Hematopoietic multipotent progenitor cell treated with erythropoietin and hydrocortisone succinate and interleukin-3 and kit ligand, for 8 days (in vitro differentiated cells): ENCODE measurements around the gene MRPS23.
A peak's percentile ranks its signal among the peaks of the same experiment; 100 is the strongest.

ENCODE experiments used
- DNase-seq: peaks from one replicate; pipeline ENCODE4 v3.0.0-alpha.2; 2015

The MRPS23 gene

DNA sequence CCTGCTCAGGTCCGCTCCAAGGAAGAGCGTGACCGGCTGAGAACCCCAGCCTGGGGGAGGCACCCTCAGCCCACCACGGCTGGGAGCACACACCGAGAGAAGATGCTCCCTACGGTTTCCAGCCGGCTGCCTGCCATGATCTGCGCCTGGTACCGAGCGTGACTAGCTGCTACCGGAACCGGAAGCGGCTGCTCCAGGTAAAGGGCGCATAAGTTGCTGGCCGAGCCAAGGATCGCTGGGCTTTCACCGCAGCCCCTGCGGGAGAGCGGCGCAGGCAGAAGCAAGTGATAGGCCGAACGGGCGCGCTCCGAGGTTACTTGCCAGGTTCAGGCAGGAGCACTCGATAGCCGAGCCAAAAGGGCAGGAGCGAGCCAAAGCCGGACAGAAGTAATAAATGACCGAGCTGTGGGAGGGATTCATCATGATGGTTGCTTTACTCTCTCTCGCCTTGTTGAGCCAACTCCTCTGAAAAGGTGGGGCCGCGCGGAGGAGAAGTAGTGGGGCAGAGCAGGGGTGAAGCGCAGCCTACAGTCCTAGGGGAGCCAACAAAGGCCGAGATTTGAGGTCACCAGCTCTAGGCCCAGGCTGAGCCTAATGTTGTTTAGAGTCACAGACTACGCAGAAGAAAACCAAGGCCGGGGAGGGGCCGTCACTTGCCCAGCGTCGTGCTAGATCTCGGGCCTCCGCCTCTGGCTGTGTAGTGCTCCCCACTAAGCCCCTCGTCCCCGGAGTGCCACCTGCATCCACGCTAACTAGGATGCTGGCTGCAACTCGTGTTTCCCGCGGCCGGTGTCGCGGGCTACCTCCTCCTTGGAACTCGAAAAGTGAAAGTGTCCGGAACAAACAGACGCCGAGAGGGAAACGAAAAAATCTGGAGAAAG is at the start of gene MRPS23:
Gene MRPS23, minus strand, starts transcription at position 171 of the 881 bp plus-strand sequence. Its CDS starts 34 bp downstream, at position 137.
- peak; percentile 98 for DNase-seq

DNA sequence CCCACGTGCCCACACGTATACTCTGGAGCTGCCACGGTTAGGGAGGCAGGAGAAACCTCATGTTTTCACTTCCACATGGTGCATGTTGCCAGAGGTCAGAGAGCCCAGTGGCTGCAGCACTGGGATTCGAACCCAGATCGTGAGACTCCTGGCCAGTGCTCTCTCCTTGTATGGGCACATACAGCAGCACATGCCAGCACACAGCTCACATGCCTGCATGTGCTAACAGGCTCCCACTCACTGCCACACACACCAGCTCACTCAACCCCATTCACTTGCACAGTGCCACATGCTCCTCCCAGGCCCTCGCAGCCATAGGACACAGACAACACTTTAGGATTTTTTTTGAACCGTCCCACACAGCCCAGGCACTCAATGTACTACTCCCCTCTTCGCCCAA is 49.5 kb upstream of the MRPS23 start:
- no peak for DNase-seq

DNA sequence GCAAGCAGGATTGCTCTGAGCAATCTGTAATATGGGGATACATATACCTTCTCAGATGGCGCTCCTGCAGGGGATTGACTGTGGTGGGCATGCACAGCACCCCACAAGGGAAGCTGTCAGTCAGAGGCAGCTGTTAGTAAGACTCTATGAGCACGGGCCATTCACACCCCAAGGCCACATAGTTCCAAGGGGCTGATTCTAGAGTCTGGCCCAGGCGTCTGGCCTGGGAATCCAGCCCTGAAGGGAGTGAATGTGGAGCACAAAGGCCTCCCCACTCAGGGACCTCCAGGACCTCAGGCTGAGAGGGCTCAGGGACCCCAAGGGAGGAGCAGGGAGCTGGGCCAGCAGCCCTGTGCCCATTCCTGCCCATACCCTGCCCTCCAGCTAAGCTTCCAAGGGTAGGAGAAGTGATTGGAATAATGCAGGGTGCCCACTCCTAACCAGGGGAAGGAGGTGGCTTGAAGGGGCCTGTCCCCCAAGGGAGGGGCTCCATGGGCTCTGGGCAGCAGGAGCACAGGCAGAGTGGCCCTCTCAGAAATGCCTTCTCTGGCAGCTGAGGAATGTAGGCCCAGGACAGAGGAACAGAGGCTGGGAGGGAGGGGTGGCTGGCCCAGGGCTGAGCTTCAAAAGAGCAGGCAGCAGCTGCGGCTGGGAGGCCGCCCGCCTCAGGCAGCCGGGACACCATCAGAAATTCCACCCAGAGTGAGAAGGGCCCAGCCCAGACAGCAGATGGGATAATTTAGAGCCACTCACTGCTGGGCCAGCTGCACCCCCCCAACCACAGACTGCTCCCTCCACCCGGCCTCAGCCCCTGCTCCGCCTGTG is 48.9 kb upstream of the MRPS23 start:
- DNase-seq = no peak

DNA sequence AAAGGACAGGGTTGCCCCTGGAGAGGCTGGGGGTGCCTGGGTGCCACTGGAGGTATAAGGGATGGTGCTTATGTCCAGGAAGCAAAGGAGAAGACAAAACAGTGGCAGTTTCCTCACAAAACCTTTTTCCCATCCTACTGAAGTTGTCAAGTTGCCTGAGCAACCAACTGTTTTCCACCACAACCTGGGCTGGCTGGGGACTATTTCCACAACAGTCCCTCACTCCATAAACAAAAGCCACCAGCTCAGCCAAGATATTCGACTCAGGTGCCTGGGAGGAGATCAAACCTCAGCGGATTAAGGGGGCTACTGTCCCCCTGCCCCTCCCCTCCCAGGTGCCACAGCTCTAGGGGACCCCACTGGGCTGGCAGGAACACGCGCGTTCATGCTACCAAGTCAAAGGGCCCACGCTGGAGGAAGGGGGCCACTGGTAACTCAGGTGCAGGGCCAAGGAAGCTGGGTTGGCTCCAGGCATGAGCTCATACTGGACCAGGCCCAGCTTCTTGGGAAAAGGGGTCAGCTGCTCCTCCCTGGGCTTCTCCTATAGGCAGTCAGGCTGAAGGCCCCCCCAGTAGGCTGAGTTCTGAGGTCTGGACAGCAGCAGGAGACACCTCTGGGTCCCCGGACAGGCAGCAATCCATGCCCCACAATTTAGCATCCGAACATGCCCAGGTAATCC is 45.7 kb upstream of the MRPS23 start:
- no peak for DNase-seq

DNA sequence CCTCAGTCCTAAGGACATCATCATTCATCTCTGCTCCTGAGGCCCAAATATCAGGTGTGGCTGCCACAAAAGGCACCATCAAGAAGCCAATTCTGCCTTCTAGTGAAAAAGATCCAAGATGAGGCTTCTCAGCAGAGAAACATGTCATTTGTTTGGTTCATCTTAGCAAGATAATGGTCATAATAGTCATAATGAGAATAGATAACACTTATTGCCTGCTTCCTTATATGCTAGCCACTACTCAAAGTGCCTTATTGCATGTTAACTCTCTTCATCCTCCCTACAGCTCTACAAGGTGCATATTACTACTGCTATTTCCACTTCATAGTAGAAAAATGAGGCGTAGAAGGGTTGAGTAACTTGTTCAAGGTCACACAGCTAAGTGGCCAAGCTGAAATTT is 45.0 kb upstream of the MRPS23 start:
- DNase-seq = no peak

DNA sequence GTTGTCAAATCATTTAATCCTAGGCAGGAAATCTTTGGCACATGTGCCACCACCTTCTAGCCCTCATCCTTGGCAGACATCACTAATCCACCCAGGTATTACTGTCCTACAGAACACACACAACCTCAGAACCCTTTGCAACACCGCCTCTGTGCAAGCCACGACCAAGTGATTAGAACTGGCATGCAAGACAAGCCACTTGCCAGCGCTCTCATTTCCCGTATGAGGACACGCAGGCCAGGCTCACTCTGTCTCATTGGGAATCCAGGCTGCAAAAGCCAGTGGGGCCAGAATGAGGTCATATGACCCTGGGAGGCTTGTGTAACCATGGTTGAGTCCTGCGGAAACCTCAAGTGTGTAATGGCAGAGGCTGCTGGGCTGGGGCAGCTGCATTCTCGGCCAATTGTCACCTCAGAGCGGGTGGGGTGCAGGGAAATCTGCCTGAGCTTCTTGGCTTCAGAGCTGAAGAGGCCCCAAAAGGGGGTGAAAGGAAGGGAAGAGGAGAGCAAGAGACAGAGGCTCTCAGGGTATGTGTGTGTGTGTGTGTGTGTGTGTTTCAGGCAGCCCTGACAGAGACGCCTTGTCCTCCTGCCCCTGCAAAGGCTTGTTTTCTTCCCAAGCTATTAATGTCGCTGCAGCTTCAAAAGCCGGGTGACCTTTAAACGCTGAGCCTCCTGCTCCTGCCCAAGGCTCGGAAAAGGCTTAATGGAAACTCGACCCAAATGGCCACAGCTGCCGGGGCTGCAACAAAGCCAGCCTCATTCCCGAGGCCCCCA is 43.2 kb upstream of the MRPS23 start:
- DNase-seq = peak; percentile 47

DNA sequence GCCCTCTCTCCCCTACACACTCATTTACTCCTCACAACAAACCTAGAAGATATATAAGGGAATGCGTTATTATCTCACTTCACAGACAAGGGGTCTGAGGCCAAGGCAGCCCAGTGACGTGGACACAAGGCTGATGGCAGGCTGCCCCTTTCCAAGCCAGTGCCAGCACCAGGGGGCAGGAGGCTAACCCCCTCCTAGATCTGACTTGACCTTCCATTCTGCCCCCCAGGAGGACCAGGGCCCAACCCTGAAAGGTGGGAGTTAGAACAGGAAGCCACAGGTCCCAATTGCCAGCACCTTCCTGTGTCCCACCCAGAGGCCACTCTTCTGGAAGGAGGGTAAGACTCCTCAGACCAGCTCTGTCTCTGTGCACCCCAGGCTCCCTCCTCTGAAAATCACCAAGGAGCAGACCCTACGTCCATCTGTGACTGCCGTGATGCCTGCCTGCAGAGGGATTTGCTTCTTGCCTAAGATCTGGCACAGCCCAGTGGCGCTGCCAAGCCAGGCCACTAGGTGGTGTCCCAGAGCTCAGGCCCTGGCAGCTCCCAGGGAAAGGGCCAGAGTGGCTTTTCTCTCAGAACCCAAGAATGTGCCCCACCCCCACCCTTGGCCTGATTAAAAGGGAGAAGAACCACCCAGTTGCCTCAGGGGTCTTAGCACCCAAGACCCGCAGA is 42.4 kb upstream of the MRPS23 start:
- peak; percentile 76 for DNase-seq

DNA sequence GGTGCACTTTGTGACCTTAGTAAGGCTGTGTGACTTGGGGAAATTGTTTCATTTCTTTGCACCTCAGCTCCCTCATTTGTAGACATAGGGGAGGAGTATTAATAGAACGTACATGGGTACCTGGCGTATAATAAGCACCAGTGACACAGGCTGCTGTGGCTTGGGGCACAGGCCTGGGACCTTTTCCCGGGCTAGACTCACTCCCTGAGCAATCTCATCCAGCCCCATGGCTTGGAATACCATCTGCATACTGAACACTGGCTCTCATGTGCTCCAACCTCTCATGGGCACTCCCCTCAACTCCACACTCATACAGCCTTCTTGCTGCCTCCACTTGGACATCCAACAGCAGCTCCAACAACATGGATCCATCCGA is 41.0 kb upstream of the MRPS23 start:
- no peak for DNase-seq

DNA sequence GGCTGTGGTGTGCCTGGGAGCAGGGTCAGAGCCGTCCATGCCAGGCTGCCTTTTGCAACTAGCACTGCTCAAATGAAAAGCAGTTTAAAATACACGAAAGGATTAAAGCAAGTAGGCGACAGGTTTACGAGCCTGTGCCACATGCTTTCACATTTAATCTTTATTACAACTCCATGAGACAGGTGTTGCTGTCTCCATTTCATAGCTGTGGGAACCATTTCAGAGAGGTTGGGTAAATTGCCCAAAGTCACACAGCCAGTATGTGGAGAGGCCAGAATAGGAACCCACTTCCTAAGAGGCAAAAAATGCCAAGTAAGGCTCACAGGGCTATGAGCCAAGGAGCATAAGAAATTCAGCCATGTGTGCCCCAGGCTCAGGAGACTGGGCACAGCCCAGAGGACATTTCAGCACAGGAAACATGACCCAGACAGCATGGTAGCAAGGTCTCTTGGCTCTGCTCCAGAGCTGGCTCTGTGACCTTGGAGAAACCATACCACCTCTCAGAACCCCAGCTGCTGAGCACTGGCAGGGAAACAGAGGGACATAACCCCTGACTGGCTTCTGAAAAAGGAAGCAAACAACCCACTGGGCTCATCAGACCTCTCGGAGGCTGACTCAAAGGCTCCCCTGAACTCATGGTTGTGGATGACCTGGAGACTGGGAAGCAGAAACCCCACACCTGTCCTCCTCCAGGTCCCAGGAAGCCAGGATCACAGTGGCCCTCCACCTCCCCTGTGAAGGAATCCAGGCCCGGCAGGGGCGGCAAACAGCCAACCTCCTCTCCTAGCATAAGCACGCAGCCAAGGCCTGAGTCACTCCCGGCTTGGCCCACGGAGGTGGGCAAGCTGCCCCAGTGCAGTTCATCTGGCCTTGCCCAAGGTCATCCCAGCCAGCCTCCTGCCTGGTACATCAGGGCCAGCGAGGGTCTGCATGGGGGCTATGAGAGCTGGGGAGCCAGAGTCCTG is 40.3 kb upstream of the MRPS23 start:
- peak; percentile 22 for DNase-seq

DNA sequence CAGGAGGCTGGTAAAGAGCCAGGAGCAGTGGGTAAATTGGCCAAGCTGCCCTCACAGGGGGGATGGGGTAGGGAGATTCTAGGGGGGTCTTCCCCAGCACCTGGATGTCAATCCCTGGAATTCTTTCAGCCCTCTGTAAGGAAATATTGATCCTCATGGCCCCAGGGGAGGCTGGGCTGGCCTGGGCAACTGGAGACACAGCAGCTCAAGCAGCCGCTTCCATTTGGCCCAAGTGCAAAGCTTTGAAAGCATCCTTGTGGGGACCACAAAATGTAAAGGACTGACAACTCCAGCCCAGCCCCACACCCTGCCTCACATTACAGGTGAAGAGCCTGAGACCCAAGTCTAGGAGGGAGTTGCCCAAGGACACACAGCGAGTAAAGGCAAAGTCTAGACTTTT is 39.4 kb upstream of the MRPS23 start:
- DNase-seq = no peak

DNA sequence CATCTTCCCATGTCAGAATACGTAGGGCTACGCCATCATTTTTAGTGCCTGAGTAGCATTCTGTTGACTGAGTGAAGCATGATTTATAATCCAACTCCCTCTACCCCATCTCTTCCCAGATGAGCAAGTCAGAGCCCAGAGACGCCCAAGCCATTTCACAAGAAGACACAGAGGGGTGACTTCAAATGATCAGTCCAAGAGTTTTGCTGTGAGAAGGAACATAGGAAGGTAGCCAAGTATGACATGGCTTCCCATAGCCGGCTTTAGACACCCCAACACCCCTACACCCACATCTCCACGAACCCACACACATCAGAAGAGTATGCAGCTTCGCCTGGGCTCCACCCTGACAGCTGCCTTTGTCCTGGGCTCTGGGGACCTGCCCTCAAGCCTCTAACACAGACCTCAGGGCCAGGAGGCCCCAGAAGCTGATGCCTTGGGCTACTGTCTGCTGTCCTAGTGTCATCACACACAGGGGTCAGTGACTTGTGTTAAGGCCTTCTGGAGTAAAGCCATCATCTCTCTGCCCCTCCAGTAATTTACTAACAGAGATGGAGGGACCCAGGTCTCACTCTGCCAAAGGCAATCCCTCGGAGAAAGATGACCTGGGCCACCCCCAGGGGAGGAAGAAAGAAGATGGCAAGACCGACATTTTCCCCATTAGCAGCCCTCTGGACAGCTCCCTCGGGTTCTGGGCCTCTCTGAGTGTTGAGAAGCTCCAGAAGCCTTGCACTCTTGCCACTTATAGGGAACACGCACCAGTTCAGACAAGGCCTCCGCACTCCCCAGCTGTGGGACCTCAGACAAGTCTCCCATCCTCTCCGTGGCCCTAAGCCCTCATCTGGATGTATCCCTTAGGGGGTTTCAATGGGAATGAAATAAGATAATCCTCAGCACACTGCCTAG is 38.7 kb upstream of the MRPS23 start:
- no peak for DNase-seq

DNA sequence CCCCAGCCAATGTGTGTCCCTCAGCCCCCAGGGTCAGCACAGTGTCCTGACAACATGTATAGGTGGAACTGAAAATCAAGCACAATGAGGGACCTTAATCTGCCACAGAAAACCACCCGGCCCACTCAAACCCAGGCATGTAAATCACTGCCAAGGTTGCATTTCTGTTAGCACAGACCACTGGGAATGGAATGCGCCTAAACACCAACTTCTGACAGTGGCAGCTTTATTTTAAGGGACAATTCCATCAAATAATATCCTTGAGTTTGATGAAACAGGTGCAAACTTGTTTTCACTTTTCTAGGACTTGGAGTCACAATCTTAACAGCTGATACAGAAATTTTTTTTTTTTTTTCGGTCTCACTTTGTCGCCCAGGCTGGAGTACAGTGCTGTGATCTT is 37.3 kb upstream of the MRPS23 start:
- no peak for DNase-seq

DNA sequence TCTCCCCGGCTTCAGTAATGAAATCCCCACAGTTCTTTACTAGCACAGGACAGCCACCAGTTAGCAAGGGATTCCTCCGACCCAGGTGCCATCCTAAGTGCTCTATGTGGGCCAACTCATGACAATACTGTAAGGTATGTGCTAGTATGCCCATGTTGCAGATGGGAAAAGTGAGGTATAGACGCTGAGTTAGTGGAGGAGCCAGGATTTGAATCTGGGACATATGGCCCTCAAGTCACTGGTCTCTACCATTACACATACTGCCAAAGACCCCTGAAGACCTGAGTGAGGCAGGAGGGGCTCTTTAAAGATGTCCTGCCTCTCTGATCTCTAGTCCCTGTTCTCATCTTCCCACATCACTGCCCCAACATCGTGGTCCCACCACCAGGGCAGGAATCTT is 36.2 kb upstream of the MRPS23 start:
- no peak for DNase-seq

DNA sequence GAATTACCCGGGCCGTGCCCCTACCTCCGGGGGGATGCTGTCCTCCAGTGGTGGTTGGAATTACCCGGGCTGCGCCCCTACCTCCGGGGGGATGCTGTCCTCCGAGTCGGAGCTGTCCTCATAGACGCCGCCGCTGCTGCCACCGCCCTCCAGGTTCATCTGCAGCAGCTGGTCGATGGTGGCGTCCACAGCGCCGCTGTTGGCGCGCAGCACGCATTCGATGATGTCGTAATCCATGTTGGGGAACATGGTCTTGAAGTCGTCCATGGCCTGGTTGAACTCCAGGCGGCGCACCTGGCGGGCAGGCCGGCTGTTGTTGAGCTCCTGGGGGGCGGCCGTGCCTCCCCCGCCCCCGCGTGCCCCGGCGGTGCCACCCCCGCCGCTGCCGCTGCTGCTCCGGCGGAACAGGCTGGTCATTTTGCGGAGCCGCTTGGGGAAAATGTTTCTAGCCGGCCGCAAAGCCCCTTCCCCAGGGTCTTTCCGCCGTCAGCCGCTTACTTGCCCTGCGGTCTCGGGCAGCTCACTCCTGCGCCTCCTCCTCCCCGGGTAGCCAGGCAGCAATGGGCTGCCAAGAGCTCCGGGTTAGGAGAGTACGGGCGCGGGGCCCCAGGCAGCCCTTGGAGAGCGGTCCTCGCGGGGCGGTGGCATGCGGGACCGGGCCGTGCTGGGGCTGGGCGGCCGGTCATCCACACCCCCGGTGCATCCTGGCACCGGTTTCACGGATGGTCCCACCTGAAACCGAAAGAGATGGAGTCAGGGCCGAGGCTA is 35.5 kb upstream of the MRPS23 start:
- no peak for DNase-seq

DNA sequence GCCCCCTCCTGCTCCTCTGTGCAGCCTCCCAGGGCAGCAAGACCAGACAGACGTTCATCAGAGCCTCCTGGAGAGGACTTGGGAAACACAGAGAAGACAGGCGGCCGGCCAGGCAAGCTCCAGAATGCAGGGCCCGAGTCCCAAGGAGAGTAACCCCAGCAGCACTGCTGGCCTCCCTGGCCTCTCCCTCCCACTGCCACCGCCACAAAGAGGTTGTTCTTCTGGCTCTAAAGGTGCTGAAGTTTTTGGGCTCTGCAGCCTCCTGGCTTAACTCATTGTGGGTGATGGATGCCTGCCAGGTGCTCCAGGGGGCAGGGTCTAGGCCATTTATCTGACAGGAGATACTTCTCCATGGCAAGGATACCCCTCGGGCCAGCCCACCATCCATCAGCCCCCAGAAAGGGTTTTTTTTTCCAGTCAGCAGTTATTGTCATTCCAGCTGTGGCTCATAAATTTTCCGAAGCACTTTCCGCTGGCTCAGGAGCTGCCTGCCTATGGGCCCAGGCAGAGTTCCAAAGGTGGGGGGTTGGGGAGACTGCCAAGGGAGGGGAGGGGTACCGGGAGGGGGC is 32.0 kb upstream of the MRPS23 start:
- no peak for DNase-seq

DNA sequence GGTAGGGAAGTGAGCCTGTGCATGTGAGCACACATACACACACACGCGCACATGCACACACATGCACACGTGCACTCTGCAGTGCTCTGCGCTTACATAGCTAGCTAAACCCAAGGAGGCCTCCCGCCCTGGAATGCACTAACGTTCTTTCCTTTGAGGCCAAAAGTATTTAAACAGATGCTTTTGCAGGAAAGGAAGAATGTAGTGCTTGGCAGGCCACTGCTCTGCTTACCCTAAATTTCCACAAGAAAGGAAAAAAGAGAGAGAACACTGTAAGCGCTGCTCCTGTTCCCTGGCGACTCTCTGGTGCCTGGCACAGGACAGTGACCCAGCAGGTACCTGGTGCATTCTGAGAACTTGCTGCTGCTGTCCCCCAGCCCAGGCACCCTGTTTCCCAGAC is 31.3 kb upstream of the MRPS23 start:
- no peak for DNase-seq

DNA sequence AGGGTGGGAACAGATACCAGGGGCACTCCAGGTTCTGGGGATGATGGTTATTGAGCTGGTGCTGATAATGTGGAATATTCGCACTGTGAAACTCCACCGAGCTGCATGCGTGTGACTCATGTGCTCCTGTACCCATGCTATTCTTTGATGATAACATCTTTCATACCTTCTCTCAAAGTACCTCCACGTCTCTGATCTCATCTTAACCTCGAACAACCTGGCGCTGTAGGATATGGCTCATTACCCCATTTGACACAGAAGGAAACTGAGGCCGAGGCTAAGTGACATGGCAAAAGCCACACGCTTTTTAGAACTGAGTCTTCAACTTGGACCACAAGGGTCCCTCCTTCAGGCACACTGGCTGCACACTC is 30.2 kb upstream of the MRPS23 start:
- DNase-seq = no peak

DNA sequence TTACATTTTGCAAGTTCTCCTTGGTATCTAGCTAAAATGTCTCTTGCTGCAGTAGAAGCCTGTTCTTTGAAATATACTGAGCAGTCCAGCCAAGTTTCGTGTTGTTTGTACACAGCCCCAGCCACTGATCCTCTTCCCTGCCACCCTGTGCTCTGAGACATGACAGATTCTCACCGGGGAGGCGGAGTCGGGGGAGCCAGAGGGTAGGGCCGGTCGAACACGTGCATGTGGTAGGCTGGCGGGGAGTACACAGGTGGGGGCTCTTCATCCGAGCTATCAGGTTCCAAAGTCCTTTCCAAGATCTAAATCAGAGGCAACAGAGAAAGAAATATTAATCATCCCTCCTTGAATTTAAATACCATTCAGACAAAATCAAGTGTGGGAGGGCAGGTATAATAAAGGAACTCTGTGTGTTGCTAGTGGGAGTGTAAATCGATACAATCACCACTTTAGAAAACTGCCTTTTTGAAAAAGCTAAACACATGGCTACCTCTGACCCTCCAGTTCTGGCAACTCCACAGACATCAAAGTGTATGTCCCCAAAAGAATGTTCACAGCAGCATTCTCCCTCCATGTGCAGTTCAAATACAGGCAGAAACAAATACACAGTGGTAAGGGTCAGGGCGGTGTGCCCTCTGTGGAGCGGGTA is 29.7 kb upstream of the MRPS23 start:
- DNase-seq = no peak
